Hematopoietic multipotent progenitor cell treated with erythropoietin and hydrocortisone succinate and interleukin-3 and kit ligand, for 17 days (in vitro differentiated cells): Measurements from ENCODE around the gene ZNF823.
"Not testable (repeated sequence)": the region's sequence is repeated elsewhere in the genome, so short reads cannot be mapped to it uniquely, and the experiment has no call there.

Experiments used
- DNase-seq: peaks from one replicate; pipeline ENCODE4 v3.0.0-alpha.2; 2015; ENCODE audit warnings: low spot score

ZNF823 gene

DNA sequence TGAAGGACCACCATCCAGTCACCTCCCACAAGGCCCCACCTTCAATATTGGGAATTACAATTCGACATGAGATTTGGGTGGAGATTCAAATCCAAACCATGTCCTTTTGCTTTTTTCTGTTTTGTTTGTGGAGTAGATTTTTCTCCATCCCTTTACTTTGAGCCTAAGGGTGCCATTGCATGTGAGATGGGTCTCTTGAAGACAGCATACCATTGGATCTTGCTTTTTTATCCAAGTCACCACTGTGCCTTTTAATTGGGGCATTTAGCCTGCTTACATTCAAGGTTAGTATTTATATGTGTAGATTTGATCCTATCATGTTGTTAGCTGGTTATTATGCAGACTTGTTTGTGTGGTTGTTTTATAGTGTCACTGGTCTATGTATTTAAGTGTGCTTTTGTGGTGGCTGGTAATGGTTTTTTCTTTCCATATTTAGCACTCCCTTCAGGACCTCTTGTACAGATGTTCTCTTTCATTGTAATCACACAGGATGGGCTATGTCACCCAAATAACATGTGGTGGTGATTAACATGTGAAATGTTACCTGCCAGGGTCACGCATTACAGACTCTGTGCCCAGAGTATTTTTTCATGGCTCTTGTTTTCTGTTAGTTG lies 58.0 kb downstream of the ZNF823 start:
- DNase-seq, result no peak

DNA sequence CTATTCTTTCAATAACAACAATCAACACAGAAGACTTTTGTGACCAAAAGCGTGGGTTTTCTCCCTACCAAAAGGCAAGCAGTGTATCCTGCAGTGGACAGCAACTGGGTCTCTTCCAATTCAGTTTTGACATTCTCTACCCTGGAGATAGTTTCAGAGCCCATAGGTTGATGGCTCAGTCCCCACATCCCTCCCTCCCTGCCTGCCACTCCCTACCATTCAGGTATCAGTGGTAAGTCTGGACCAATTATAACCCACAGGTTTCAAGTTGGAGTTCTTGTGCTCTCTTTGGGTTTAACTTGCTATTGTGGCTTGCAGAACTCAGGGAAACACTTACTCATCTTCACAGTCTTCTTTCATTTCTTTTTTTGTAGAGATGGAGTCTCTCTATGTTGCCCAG lies 60.2 kb downstream of the ZNF823 start:
- DNase-seq, result no peak

DNA sequence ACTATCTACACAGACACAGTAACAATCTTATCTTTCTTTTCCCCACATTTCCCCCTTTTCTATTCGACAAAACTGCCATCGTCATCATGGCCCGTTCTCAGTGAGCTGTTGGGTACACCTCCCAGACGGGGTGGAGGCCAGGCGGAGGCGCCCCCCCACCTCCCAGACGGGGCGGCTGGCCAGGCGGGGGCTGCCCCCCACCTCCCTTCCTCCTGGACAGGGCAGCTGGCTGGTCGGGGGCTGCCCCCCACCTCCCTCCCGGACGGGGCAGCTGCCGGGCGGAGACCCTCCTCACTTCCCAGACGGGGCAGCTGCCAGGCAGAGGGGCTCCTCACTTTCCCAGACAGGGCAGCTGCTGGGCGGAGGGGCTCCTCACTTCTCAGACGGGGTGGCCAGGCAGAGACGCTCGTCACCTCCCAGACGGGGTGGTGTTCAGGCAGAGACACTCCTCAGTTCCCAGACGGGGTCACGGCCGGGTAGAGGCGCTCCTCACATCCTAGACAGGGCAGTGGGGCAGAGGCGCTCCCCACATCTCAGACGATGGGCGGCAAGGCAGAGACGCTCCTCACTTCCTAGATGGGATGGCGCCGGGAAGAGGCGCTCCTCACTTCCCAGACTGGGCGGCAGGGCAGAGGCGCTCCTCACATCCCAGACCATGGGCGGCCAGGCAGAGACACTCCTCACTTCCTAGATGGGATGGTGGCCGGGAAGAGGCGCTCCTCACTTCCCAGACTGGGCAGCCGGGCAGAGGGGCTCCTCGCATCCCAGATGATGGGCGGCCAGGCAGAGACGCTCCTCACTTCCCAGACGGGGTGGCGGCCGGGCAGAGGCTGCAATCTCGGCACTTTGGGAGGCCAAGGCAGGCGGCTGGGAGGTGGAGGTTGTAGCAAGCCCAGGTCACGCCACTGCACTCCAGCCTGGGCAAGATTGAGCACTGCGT lies 61.8 kb downstream of the ZNF823 start:
- not testable (repeated sequence) for DNase-seq

DNA sequence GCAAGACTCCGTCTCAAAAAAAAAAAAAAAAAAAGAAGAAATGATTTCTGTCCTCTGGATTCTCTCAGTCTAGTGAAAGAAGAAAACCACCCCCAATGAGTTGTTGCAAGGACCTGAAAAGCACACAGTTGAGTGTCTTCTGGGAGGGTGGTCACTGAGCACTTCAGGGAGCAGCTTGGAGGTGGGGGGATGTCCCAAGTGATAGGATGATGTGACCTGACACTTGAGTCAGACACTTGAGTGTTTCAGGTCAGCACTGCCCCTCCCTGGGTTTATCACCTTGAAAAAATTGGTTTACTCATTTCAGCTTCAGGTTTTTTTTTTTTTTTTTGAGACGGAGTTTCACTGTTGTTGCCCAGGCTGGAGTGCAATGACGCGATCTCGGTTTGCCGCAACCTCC lies 63.2 kb downstream of the ZNF823 start:
- no peak for DNase-seq

DNA sequence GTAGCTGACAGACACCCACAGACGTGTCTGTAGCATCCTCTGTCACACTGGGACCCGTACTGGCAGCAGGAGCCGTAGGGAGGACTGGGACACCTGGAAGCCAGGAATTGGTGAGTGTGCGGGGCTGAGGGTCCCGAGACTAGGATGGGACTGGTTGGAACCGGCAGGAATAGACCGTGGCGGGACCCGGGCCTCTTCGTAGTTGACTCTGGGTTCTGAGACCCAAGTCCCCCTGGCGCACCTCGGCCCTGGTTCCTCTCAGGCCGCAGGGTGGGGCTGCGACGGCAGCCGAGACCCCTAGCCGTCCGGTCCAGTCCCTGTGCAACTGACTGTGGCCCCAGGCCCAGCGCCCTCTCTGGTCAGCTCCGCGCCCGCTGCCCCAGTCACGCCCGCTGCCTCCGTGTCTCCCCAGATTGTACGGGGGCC lies 64.7 kb downstream of the ZNF823 start:
- DNase-seq, result no peak

DNA sequence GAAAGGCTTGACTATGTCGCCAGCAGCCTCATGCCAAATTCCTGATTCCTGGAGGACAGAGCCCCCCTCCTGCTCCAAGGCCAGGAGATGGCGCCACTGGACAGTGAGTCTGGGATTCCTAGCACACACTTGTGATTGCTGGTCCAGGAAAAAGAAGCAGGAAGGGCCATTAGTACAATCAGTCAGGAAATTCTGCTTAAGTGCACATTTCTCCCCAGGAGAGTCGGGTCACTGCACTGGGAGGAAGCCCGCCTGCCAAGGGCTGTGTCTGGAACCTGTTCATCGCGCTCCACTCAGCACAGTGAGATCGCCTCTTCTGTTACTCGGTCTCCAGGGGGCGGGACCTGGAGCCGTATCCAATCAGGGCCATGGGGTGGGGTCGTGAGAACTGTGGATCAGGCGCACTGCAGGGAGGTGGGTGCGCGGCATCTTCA lies 65.1 kb downstream of the ZNF823 start:
- no peak for DNase-seq
